ENCODE data around the gene TAAR8.
"Not testable (repeated sequence)": the region's sequence is repeated elsewhere in the genome, so short reads cannot be mapped to it uniquely, and the experiment has no call there.

The TAAR8 gene

GRCh38 chr6:132548746-132549463, 3.6 kb upstream of the TAAR8 start:
- ATAC-seq: no peak

- ATAC-seq: no peak
Measured at GRCh38 chr6:132551214-132551613, 1.3 kb upstream of the TAAR8 start.

GRCh38 chr6:132560087-132560486, 7.6 kb downstream of the TAAR8 start:
- not testable (repeated sequence) for ATAC-seq

GRCh38 chr6:132566404-132566803, 13.9 kb downstream of the TAAR8 start:
- ATAC-seq: no peak

- ATAC-seq: no peak
Measured at GRCh38 chr6:132567566-132567965, 15.1 kb downstream of the TAAR8 start.

GRCh38 chr6:132568611-132569010, 16.1 kb downstream of the TAAR8 start:
- no peak for ATAC-seq

- ATAC-seq: no peak
Measured at GRCh38 chr6:132569170-132569569, 16.7 kb downstream of the TAAR8 start.

- ATAC-seq: no peak
Measured at GRCh38 chr6:132570221-132570777, 17.8 kb downstream of the TAAR8 start, which contains the start of gene TAAR6. TAAR6 (plus strand) TSS chr6:132570322; CDS start chr6:132570322, 0 bp downstream.

- ATAC-seq: no peak
Measured at GRCh38 chr6:132571774-132572173, 19.3 kb downstream of the TAAR8 start.

- ATAC-seq: no peak
Measured at GRCh38 chr6:132584698-132585097, 32.2 kb downstream of the TAAR8 start.

- ATAC-seq: no peak
Measured at GRCh38 chr6:132587424-132587823, 35.0 kb downstream of the TAAR8 start.

- ATAC-seq: no peak
Measured at GRCh38 chr6:132589454-132589853, 37.0 kb downstream of the TAAR8 start, which contains the start of gene TAAR5. TAAR5 (minus strand) TSS chr6:132589741; CDS start chr6:132589686, 55 bp downstream.

- no peak for ATAC-seq
Measured at GRCh38 chr6:132590362-132590761, 37.9 kb downstream of the TAAR8 start.

GRCh38 chr6:132592855-132593254, 40.4 kb downstream of the TAAR8 start:
- ATAC-seq: no peak

GRCh38 chr6:132596201-132596600, 43.7 kb downstream of the TAAR8 start:
- no peak for ATAC-seq

- ATAC-seq: no peak
Measured at GRCh38 chr6:132598473-132598872, 46.0 kb downstream of the TAAR8 start.

- not testable (repeated sequence) for ATAC-seq
Measured at GRCh38 chr6:132600900-132601299, 48.4 kb downstream of the TAAR8 start.
